Panc1 (cell line): ENCODE data around the gene ENTPD6.

Experiments
- CTCF ChIP-seq: fragments of 450-650 bp; IDR thresholded peaks from 2 replicates; pipeline ENCODE4 v1.5.1; 2017; ENCODE audit warnings: mild to moderate bottlenecking
- REST ChIP-seq, 2 experiments: IDR thresholded peaks; 2 replicates each; pipeline ENCODE4 v1.6.1; 2011 to 2012; ENCODE audit warnings: low read depth in 2 of 2, control low read depth in 1 of 2, low read length in 1 of 2, mild to moderate bottlenecking in 1 of 2, moderate library complexity in 1 of 2; ENCODE audit not compliant: insufficient read depth in 1 of 2

GRCh38 chr20:25223765-25224720, 28.5 kb downstream of the ENTPD6 start:
- TF ChIP-seq CTCF (no peak), REST (IDR thresholded peaks at IDR 0.05; ENCODE audit: insufficient read depth in 1 of 2, low read depth in 2 of 2, low read length in 1 of 2) (no peak)
